Sigmoid colon (tissue), 4 donors: ENCODE data around the gene NF2.

Experiments
- CTCF ChIP-seq, 4 experiments: fragments of 450-650 bp in 3 of 4; fragments of 200-600 bp in 1 of 4; IDR thresholded peaks; one replicate each; pipeline ENCODE4 v1.5.1; 2016 to 2019; ENCODE audit warnings: antibody characterized with exemption in 4 of 4, mild to moderate bottlenecking in 3 of 4, moderate library complexity in 2 of 4
- EP300 ChIP-seq, 4 donors: sonication (generic); formaldehyde crosslinking; IDR thresholded peaks; one replicate each; pipeline ENCODE4 v1.6.1; 2017; ENCODE audit warnings: antibody characterized with exemption in 4 of 4

- no peak for TF ChIP-seq CTCF (IDR thresholded peaks at IDR 0.05)
- no peak for TF ChIP-seq EP300 (IDR thresholded peaks at IDR 0.05)
Observed at GRCh38 chr22:29647954-29648737, 44.7 kb downstream of the NF2 start.
